Keratinocyte (primary cell): ENCODE measurements around the gene ADAT1.

Source experiments
- EZH2 ChIP-seq: IDR thresholded peaks from one replicate; pipeline ENCODE4 v1.6.1; 2012; ENCODE audit warnings: inconsistent platforms, mild to moderate bottlenecking, low read length, moderate library complexity
- TF ChIP-seq, protein P1 (sequence below), 3 experiments: IDR thresholded peaks in 1 of 3; conservative IDR thresholded peaks in 1 of 3; optimal IDR thresholded peaks in 1 of 3; 2 replicates in 2 of 3; 3 replicates in 1 of 3; pipeline versions ENCODE3 to v1.5.1; 2011; ENCODE audit warnings: low read length in 3 of 3, mild to moderate bottlenecking in 3 of 3, moderate library complexity in 2 of 3, control low read depth in 1 of 3, inconsistent platforms in 1 of 3; ENCODE audit not compliant: insufficient read depth in 2 of 3; ENCODE audit errors: extremely low read depth in 1 of 3

DNA sequence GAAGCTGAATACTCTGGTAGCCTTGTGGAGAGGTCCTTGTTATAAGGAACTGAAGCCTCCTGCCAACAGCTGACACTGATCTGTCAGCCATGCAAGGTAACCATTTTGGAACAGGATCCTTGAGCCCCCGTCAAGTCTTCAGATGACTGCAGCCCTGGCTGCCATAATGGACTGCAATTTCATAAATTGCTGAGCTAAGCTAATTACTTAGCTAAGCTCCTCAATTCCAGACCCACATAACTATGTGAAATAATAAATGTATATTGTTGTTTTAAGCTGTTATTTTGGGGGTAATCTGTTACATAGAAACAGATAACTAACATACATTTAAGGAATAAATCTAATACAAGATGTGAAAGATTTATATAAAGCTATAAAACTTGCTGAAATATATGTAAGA is 16.6 kb downstream of the ADAT1 start:
- TF ChIP-seq, protein P1, sequence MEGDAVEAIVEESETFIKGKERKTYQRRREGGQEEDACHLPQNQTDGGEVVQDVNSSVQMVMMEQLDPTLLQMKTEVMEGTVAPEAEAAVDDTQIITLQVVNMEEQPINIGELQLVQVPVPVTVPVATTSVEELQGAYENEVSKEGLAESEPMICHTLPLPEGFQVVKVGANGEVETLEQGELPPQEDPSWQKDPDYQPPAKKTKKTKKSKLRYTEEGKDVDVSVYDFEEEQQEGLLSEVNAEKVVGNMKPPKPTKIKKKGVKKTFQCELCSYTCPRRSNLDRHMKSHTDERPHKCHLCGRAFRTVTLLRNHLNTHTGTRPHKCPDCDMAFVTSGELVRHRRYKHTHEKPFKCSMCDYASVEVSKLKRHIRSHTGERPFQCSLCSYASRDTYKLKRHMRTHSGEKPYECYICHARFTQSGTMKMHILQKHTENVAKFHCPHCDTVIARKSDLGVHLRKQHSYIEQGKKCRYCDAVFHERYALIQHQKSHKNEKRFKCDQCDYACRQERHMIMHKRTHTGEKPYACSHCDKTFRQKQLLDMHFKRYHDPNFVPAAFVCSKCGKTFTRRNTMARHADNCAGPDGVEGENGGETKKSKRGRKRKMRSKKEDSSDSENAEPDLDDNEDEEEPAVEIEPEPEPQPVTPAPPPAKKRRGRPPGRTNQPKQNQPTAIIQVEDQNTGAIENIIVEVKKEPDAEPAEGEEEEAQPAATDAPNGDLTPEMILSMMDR (optimal IDR thresholded peaks at IDR 0.05 in 1 of 3, IDR thresholded peaks at IDR 0.05 in 1 of 3, conservative IDR thresholded peaks at IDR 0.05 in 1 of 3; ENCODE audit: extremely low read depth in 1 of 3, insufficient read depth in 2 of 3, low read length in 3 of 3) = no peak
- no peak for TF ChIP-seq EZH2
